Hepatocyte (in vitro differentiated cells): ENCODE results near the gene PLSCR4. TPM values are rescaled to one million over a fixed set of nuclear protein-coding genes. Genes with fewer than 3 reads are reported as not detected.

Experiments
- DNase-seq: peaks from one replicate; pipeline ENCODE4 v3.0.0-alpha.2; 2016; ENCODE audit warnings: low spot score
- H2AFZ ChIP-seq: fragments of 200-600 bp; sonication (generic); 2 replicates; pipeline ENCODE4 v1.6.0; 2016; ENCODE audit warnings: antibody characterized with exemption, mild to moderate bottlenecking
- H3K27ac ChIP-seq: fragments of 200-600 bp; sonication (generic); 2 replicates; pipeline ENCODE4 v1.5.1; 2016; ENCODE audit warnings: mild to moderate bottlenecking
- H3K27me3 ChIP-seq: fragments of 200-600 bp; sonication (generic); 2 replicates; pipeline ENCODE4 v1.6.1; 2016
- H3K36me3 ChIP-seq: fragments of 200-600 bp; sonication (generic); replicated peaks from 2 replicates; pipeline ENCODE4 v1.5.1; 2016; ENCODE audit warnings: low read depth; ENCODE audit not compliant: insufficient read depth
- H3K4me1 ChIP-seq: fragments of 200-600 bp; sonication (generic); 2 replicates; pipeline ENCODE4 v1.5.1; 2016; ENCODE audit warnings: mild to moderate bottlenecking, moderate library complexity; ENCODE audit not compliant: insufficient read depth
- H3K4me2 ChIP-seq: fragments of 200-600 bp; sonication (generic); 2 replicates; pipeline ENCODE4 v1.6.0; 2016
- H3K4me3 ChIP-seq: fragments of 200-600 bp; sonication (generic); 2 replicates; pipeline ENCODE4 v1.5.1; 2016; ENCODE audit warnings: mild to moderate bottlenecking
- H3K79me2 ChIP-seq: fragments of 200-600 bp; sonication (generic); 2 replicates; pipeline ENCODE4 v1.6.0; 2017; ENCODE audit warnings: mild to moderate bottlenecking
- H3K9me2 ChIP-seq: fragments of 200-600 bp; sonication (generic); replicated peaks from 2 replicates; pipeline ENCODE4 v1.6.0; 2017; ENCODE audit warnings: mild to moderate bottlenecking; ENCODE audit not compliant: insufficient read depth
- H3K9me3 ChIP-seq: fragments of 200-600 bp; sonication (generic); 2 replicates; pipeline ENCODE4 v1.5.1; 2016; ENCODE audit warnings: low read depth, mild to moderate bottlenecking
- H4K20me1 ChIP-seq: fragments of 200-600 bp; sonication (generic); 2 replicates; pipeline ENCODE4 v1.6.0; 2016; ENCODE audit warnings: mild to moderate bottlenecking; ENCODE audit not compliant: insufficient read depth, poor library complexity, severe bottlenecking
- EZH2 ChIP-seq: fragments of 200-600 bp; sonication (generic); IDR thresholded peaks from 2 replicates; pipeline ENCODE4 v1.6.1; 2016; ENCODE audit warnings: antibody characterized with exemption, mild to moderate bottlenecking, borderline replicate concordance
- EZH2phosphoT487 ChIP-seq: fragments of 200-600 bp; sonication (generic); IDR thresholded peaks from one replicate; pipeline ENCODE4 v1.6.1; 2018; ENCODE audit warnings: antibody characterized with exemption, mild to moderate bottlenecking, low read depth, moderate library complexity; ENCODE audit not compliant: unreplicated experiment, severe bottlenecking
- WGBS: methylation state at CpG from one replicate; pipeline ENCODE4 v1.1.6; 2016; ENCODE audit warnings: low lambda C conversion rate; ENCODE audit errors: missing lambda C conversion rate; 5-methylcytosine and 5-hydroxymethylcytosine counted together
- polyA plus RNA-seq: library from polyadenylated mRNA; unstranded; fragments of >200 nt; fragmentation: Nextera tagmentation; extraction: Ambion mirVana; gene quantifications from 2 replicates; pipeline ENCODE4 v1.2.1, GENCODE V29; 2016
- total RNA-seq: library from RNA; depleted of rRNA; stranded (reverse); fragments of >200 nt; gene quantifications from 2 replicates; pipeline ENCODE4 v1.2.3, GENCODE V29; 2014
- TF ChIP-seq, protein P1 (sequence below): fragments of 200-600 bp; sonication (generic); IDR thresholded peaks from 2 replicates; pipeline ENCODE4 v1.5.1; 2016; ENCODE audit warnings: antibody characterized with exemption, mild to moderate bottlenecking; ENCODE audit not compliant: poor library complexity

The PLSCR4 gene
- total and polyA plus RNA-seq, 2 experiments from 2014 or later: 11.3 to 23.3 TPM

DNA sequence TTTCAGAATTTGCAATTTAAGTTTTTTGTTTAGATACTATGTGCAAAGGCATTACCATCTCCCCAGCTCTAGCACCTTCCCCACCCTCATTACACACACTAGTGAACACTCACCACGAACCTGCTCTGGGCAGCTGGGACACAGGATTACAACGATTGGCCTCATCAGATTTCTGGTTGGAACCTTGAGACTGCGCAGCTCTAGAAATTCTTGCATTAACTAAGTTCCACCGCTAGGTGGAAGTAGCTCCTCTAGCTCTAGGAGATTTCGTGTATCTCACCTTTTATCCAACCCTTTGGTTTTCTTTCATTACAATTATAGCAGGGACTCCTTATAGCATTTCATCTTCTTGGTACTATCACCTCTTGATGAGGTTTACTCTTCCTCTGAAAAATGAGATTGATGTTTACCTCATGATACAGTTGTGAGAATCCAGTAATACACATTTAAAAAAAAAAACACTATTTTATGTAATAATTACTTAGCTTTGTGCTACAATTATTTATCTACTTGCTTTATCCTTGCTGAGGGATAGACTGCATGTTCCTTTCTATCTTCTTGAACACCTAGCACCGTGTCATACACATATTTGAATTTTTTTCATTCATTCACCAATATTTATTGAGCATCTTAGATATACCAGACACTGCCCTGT is 61.3 kb downstream of the PLSCR4 start:
- DNase-seq: peak; percentile 73
- Histone ChIP-seq H3K79me2 (no peaks in the 10 kb centered on the region), H3K27me3 (no peaks in the 10 kb centered on the region), H3K9me2 (no peaks in the 10 kb centered on the region), H3K4me1 (no peaks in the 10 kb centered on the region), H3K9me3 (no peaks in the 10 kb centered on the region), H3K27ac (no peak overlapping the region), H3K4me3 (no peak overlapping the region), H3K36me3 (no peaks in the 10 kb centered on the region), H4K20me1 (no peaks in the 10 kb centered on the region), H3K4me2 (no peak overlapping the region), H2AFZ (no peak overlapping the region)
- TF ChIP-seq, protein P1, sequence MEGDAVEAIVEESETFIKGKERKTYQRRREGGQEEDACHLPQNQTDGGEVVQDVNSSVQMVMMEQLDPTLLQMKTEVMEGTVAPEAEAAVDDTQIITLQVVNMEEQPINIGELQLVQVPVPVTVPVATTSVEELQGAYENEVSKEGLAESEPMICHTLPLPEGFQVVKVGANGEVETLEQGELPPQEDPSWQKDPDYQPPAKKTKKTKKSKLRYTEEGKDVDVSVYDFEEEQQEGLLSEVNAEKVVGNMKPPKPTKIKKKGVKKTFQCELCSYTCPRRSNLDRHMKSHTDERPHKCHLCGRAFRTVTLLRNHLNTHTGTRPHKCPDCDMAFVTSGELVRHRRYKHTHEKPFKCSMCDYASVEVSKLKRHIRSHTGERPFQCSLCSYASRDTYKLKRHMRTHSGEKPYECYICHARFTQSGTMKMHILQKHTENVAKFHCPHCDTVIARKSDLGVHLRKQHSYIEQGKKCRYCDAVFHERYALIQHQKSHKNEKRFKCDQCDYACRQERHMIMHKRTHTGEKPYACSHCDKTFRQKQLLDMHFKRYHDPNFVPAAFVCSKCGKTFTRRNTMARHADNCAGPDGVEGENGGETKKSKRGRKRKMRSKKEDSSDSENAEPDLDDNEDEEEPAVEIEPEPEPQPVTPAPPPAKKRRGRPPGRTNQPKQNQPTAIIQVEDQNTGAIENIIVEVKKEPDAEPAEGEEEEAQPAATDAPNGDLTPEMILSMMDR: peak; percentile 75
- TF ChIP-seq EZH2: no peak
- 5% methylated on average over 6 of the region's 6 CpGs for WGBS

DNA sequence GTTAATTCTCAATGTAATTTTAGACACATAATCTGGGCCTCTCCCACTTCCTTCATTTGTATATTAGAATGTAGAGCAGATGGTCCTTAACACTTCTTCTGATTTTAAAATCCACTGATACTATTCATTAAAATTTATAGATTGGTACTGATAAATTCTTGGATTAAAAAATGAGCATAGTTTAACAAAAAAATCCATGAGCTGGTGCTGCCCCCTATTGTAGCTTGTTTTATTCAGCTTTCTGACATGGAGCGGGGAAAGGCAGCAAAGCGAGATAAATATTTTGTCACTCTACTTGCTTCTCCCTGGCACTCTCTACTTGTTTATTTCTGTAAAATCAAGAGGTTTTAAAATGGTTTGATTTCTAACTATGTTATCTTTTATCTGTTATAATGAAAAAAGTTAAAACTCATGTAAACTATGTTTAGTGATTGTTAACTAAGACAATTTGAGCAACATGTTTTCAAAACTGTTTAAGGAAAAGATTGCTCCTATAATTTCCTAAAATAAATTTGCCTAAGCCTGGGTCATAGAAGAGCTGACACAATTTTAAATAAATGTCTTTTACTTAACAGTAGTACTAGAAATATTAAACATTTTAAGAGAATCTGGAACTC is 63.5 kb downstream of the PLSCR4 start:
- Histone ChIP-seq H2AFZ (no peak overlapping the region), H3K27me3 (no peaks in the 10 kb centered on the region), H3K4me2 (no peak overlapping the region), H3K79me2 (no peaks in the 10 kb centered on the region), H3K4me3 (no peak overlapping the region), H3K27ac (no peak overlapping the region), H3K4me1 (no peaks in the 10 kb centered on the region), H4K20me1 (no peaks in the 10 kb centered on the region), H3K9me3 (no peaks in the 10 kb centered on the region), H3K9me2 (no peaks in the 10 kb centered on the region), H3K36me3 (no peaks in the 10 kb centered on the region)
- WGBS: 39% methylated on average over 2 of the region's 2 CpGs
- no peak for TF ChIP-seq EZH2
- TF ChIP-seq, protein P1: peak; percentile 74
- peak; percentile 52 for DNase-seq

DNA sequence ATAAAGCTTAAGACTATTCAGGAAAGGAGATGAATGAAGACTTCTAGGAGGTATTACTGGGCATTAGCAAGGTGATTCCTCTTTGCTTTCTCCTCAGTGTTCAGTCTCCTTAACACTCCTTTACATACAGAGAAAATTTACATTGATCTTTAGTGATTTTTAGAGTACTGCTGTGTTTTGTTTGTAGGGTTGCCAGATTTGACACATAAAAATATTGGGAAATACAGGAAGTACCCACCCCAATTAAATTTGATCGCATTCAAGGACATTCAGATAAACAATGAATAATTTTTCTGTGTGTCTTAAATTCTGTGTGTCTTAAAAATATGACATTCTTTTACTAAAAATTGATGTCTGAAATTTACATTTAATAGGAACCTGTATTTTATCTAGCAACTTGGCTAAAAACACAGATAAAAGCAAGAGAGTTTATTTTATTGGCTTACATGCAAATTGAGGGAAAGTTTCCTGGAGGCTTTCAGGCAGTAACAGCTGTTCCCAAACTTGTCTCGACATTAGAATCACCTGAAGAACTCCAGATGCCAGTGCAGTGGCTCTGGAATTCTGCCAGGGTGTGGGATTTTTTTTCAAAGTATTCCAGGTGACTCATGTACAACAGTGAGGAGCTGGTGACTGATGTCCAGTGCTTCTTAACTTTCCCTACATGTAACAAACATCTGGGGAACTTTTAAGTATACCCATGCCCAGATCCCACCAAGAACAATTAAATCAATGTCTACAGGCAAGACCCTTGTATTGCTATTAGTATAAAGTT is 66.5 kb downstream of the PLSCR4 start:
- H4K20me1 ChIP-seq: no peaks in the 10 kb centered on the region
- H3K9me3 ChIP-seq: no peaks in the 10 kb centered on the region
- H3K27me3 ChIP-seq: no peaks in the 10 kb centered on the region
- TF ChIP-seq EZH2phosphoT487 (no peak), EZH2 (no peak)
- TF ChIP-seq, protein P1: no peak
- DNase-seq: peak; percentile 34
- H3K27ac ChIP-seq: no peak overlapping the region
- no peak overlapping the region for H3K4me3 ChIP-seq
- H3K79me2 ChIP-seq: no peaks in the 10 kb centered on the region
- no peaks in the 10 kb centered on the region for H3K9me2 ChIP-seq
- WGBS: 57% methylated on average over 2 of the region's 2 CpGs
- H3K4me2 ChIP-seq: no peak overlapping the region
- no peaks in the 10 kb centered on the region for H3K4me1 ChIP-seq
- no peak overlapping the region for H2AFZ ChIP-seq
- H3K36me3 ChIP-seq: no peaks in the 10 kb centered on the region
